C4-2B (cell line): ENCODE measurements around the gene OR2T11.

Experiments
- CTCF ChIP-seq: fragments of 450-650 bp; conservative IDR thresholded peaks from 2 replicates; pipeline ENCODE4 v1.5.1; 2017; ENCODE audit warnings: mild to moderate bottlenecking
- ZFX ChIP-seq: fragments of 450-650 bp; IDR thresholded peaks from 2 replicates; pipeline ENCODE4 v1.6.1; 2017

GRCh38 chr1:248611883-248612414 lies 22.9 kb downstream of the OR2T11 start:
- TF ChIP-seq CTCF (no peak), ZFX (no peak)
